Ishikawa (cell line): ENCODE measurements around the gene OGG1.

Experiments
- CEBPB ChIP-seq: IDR thresholded peaks from 2 replicates; pipeline ENCODE4 v1.6.1; 2012
- CREB1 ChIP-seq: IDR thresholded peaks from 2 replicates; pipeline ENCODE4 v1.6.1; 2012; ENCODE audit warnings: low read depth
- EGR1 ChIP-seq: IDR thresholded peaks from 2 replicates; pipeline ENCODE4 v1.6.1; 2012
- EP300 ChIP-seq: IDR thresholded peaks from 2 replicates; pipeline ENCODE4 v1.6.1; 2012; ENCODE audit warnings: borderline replicate concordance
- FOXM1 ChIP-seq: IDR thresholded peaks from 2 replicates; pipeline ENCODE4 v1.6.1; 2012; ENCODE audit warnings: low read depth, borderline replicate concordance
- MAX ChIP-seq: IDR thresholded peaks from 2 replicates; pipeline ENCODE4 v1.6.1; 2012
- NFIC ChIP-seq: IDR thresholded peaks from 2 replicates; pipeline ENCODE4 v1.6.1; 2012
- RAD21 ChIP-seq: IDR thresholded peaks from 2 replicates; pipeline ENCODE4 v1.6.1; 2012; ENCODE audit warnings: low read depth
- REST ChIP-seq: IDR thresholded peaks from 2 replicates; pipeline ENCODE4 v1.6.1; 2012; ENCODE audit warnings: low read depth, mild to moderate bottlenecking
- TAF1 ChIP-seq: IDR thresholded peaks from 2 replicates; pipeline ENCODE4 v1.6.1; 2012; ENCODE audit warnings: low read depth, mild to moderate bottlenecking
- TCF12 ChIP-seq: IDR thresholded peaks from 2 replicates; pipeline ENCODE4 v1.6.1; 2012; ENCODE audit warnings: low read depth
- TEAD4 ChIP-seq: IDR thresholded peaks from 2 replicates; pipeline ENCODE4 v1.6.1; 2012
- USF1 ChIP-seq: IDR thresholded peaks from 2 replicates; pipeline ENCODE4 v1.6.1; 2012
- YY1 ChIP-seq: IDR thresholded peaks from 2 replicates; pipeline ENCODE4 v1.6.1; 2012; ENCODE audit warnings: low read depth
- ZBTB7A ChIP-seq: IDR thresholded peaks from 2 replicates; pipeline ENCODE4 v1.6.1; 2012; ENCODE audit warnings: low read depth

Gene OGG1

GRCh38 chr3:9783954-9784353, 34.2 kb downstream of the OGG1 start:
- TF ChIP-seq TCF12 = no peak
- no peak for TF ChIP-seq TAF1
- no peak for TF ChIP-seq MAX
- TF ChIP-seq TEAD4 = no peak

GRCh38 chr3:9784965-9785364, 35.2 kb downstream of the OGG1 start:
- TF ChIP-seq RAD21 (no peak), EGR1 (no peak), EP300 (no peak), TAF1 (no peak), CREB1 (no peak), ZBTB7A (no peak), YY1 (no peak), TEAD4 (no peak), NFIC (no peak), REST (no peak)

- TF ChIP-seq REST (no peak), MAX (no peak), ZBTB7A (no peak), NFIC (no peak), EGR1 (no peak), TCF12 (no peak), EP300 (no peak), TEAD4 (no peak), CEBPB (no peak)
These were observed 35.9 kb downstream of the OGG1 start for GRCh38 chr3:9785602-9786001.

- TF ChIP-seq CEBPB (no peak), NFIC (no peak), USF1 (no peak), REST (no peak), ZBTB7A (no peak), EGR1 (no peak), CREB1 (no peak), YY1 (no peak), MAX (no peak), TEAD4 (no peak), TCF12 (no peak), FOXM1 (no peak), EP300 (no peak), RAD21 (no peak), TAF1 (no peak)
These were observed 36.5 kb downstream of the OGG1 start for GRCh38 chr3:9786209-9786739.

GRCh38 chr3:9786825-9787669, 37.3 kb downstream of the OGG1 start:
- no peak for TF ChIP-seq YY1
- TF ChIP-seq RAD21 = no peak
- TF ChIP-seq NFIC = no peak
- no peak for TF ChIP-seq TCF12
- no peak for TF ChIP-seq TEAD4
- no peak for TF ChIP-seq EGR1
- no peak for TF ChIP-seq REST
- TF ChIP-seq CREB1 = no peak
- TF ChIP-seq ZBTB7A = no peak
- no peak for TF ChIP-seq USF1
- TF ChIP-seq MAX = no peak
- TF ChIP-seq TAF1 = no peak
- no peak for TF ChIP-seq FOXM1
- TF ChIP-seq CEBPB = no peak
- no peak for TF ChIP-seq EP300
